Rectal smooth muscle tissue (tissue), 1 donor: Measurements from ENCODE around the gene EBI3.
"Not testable (repeated sequence)": the region's sequence is repeated elsewhere in the genome, so short reads cannot be mapped to it uniquely, and the experiment has no call there.

Experiments
- H3K27ac ChIP-seq: one replicate; pipeline ENCODE4 v1.7.0; 2013; ENCODE audit warnings: low read depth, low read length, inconsistent platforms
- H3K27me3 ChIP-seq: one replicate; pipeline ENCODE4 v1.7.0; 2013; ENCODE audit warnings: low read length; ENCODE audit not compliant: control insufficient read depth, insufficient read depth
- H3K36me3 ChIP-seq: one replicate; pipeline ENCODE4 v1.7.0; 2013; ENCODE audit warnings: low read length; ENCODE audit not compliant: control insufficient read depth, insufficient read depth
- H3K4me1 ChIP-seq: one replicate; pipeline ENCODE4 v1.7.0; 2013; ENCODE audit warnings: low read length; ENCODE audit not compliant: control insufficient read depth, insufficient read depth
- H3K4me3 ChIP-seq: one replicate; pipeline ENCODE4 v1.7.0; 2013; ENCODE audit warnings: low read length
- H3K9ac ChIP-seq: one replicate; pipeline ENCODE4 v1.7.0; 2013; ENCODE audit warnings: low read length

Gene EBI3

DNA sequence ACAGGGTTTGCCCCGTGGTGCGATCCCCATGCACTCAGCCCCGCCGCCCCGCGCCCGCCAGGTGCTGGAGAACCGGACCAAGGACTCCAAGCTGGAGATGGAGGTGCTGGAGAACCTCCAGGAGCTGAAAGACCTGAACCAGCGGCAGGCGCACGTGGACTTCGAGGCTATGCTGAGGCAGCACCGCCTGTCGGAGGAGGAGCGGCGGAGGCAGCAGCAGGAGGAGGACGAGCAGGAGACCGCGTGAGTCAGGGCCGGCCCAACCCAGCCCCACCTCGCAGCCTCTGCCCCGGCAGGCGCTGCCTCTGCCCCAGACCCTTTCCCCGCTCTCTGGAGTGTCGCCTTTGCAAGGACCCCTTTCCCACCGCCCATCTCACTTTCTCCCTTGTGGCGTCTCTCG lies 28.9 kb downstream of the EBI3 start:
- Histone ChIP-seq H3K4me3 (no peak overlapping the region), H3K27ac (no peak overlapping the region), H3K36me3 (peaks cover 40% of the 10 kb centered on the region), H3K4me1 (no peaks in the 10 kb centered on the region), H3K9ac (no peak overlapping the region), H3K27me3 (no peaks in the 10 kb centered on the region)

DNA sequence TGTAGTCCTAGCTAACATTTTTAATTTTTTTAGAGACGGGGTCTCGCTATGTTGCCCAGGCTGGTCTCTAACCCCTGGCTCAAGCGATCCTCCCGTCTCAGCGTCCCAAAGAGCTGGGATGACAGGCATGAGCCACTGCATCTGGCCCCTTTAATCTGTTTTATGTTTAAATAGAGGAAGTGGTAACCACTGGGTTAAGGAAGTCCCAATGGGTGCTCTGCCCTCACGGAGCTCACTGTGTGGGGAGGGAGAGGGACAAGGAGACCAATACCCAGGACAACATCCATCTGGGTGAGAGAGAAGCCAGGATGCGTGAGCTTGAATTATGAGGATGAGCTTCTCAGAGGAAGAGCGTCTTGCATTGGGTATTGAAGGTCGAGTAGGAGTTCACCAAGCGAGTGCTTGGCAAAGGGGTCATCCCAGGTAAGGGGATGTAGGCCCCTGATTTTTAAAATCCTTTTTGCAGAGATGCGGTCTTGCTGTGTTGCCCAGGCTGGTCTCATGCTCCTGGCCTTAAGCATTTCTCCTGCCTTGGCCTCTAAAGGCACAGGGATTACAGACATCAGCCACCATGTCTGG lies 31.4 kb downstream of the EBI3 start:
- no peak overlapping the region for H3K4me3 ChIP-seq
- H3K27ac ChIP-seq, result no peak overlapping the region
- peaks cover 28% of the 10 kb centered on the region for H3K36me3 ChIP-seq
- no peaks in the 10 kb centered on the region for H3K27me3 ChIP-seq
- H3K4me1 ChIP-seq, result no peaks in the 10 kb centered on the region
- H3K9ac ChIP-seq, result no peak overlapping the region

- Histone ChIP-seq H3K27ac (no peak overlapping the region), H3K9ac (no peak overlapping the region), H3K36me3 (peaks cover 23% of the 10 kb centered on the region)
These were observed 35.5 kb downstream of the EBI3 start for GRCh38 chr19:4264812-4265211.

DNA sequence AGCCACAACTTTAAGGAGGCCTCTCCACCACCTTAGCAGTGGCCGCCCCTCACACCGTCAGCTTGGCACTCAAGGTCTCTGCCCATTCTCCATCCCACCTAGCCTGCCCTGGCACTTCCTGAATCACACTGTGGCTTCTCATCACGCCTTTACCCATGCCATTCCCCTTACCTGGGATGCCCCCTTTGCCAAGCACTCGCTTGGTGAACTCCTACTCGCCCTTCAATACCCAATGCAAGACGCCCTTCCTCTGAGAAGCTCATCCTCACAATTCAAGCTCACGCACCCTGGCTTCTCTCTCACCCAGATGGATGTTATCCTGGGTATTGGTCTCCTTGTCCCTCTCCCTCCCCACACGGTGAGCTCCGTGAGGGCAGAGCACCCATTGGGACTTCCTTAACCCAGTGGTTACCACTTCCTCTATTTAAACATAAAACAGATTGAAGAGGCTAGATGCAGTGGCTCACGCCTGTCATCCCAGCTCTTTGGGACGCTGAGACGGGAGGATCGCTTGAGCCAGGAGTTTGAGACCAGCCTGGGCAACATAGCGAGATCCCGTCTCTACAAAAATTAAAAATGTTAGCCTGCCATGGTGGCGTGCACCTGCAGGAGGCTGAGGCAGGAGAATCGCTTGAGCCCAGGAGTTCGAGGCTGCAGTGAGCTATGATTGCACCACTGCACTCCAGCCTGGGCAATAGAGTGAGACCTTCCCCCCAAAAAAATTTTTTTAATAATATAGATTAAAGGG lies 37.1 kb downstream of the EBI3 start:
- no peaks in the 10 kb centered on the region for H3K27me3 ChIP-seq
- H3K4me3 ChIP-seq, result no peak overlapping the region
- no peak overlapping the region for H3K27ac ChIP-seq
- H3K9ac ChIP-seq, result no peak overlapping the region
- no peaks in the 10 kb centered on the region for H3K4me1 ChIP-seq
- H3K36me3 ChIP-seq, result peaks cover 18% of the 10 kb centered on the region

More at GRCh38 chr19:4264812-4265211, 35.5 kb downstream of the EBI3 start:
- Histone ChIP-seq H3K4me3 (no peak overlapping the region), H3K4me1 (no peaks in the 10 kb centered on the region), H3K27me3 (no peaks in the 10 kb centered on the region)

DNA sequence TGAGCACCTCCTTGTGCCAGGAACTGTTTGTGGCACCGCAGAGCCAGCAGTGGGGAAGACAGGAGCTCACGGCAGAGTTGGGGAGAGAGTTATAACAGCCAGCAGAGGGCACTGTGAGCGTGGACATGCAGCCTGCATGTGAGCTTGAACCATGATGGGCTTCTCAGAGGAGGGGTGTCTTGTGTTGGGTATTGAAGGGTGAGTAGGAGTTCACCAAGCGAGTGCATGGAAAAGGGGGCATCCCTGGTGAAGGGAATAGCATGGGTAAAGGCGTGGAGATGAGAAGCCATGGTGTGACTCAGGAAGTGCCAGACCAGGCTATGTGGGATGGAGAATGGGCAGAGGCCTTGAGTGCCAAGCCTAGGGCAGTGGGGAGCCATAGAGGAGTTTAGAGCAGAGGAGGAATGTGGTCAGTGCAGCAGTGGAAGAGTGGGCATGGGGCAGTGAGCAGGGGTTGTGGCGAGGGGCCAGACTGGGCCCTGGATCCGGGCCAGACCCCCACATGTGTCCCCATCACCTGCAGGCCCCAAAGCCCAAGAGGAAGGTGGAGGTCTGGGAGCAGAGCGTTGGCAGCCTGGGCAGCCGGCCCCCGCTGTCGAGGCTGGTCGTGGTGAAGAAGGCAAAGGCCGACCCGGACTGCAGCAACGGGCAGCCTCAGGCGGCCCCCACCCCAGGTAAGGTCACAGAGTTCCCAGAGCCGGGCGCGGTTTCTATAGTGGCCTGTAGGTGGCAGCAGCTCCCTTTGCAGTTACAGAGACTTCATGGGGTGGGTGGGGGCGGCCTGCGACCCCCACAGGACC lies 38.0 kb downstream of the EBI3 start:
- Histone ChIP-seq H3K4me3 (no peak overlapping the region), H3K36me3 (peaks cover 16% of the 10 kb centered on the region), H3K27ac (no peak overlapping the region), H3K9ac (no peak overlapping the region), H3K27me3 (no peaks in the 10 kb centered on the region), H3K4me1 (no peaks in the 10 kb centered on the region)

DNA sequence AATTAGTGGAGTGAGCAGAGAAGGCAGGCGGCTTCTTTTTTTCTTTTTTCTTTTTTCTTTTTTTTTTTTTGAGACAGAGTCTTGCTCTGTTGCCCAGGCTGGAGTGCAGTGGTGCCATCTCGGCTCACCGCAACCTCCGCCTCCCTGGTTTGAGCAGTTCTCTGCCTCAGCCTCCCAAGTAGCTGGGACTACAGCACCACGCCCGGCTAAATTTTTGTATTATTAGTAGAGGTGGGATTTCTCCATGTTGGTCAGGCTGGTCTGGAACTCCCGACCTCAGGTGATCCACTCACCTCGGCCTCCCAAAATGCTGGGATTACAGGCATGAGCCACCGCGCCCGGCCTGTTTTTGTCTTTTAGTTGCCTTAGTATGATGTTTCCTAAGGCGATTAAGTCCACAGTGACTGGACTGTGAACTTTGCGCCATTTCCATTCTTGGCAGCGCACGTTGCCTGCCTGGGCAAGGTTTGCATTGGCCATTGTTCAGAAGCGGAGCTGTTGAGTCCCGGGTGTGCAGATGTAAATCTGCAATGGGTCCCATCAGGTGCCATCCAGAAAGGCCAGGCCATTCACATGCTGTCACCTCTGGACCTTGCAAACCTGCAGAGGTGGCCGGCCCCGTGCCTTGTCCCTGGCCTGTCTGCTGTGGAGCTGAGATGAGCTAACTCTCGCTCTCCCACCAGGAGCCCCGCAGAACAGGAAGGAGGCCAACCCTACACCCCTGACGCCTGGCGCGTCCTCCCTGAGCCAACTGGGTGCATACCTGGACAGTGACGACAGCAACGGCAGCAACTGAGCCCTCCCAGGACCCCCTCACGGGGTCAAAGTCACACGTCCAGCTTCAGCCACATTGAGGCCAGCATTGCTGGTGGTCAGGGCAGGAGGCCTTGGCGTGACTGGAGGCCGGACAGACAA lies 38.8 kb downstream of the EBI3 start:
- Histone ChIP-seq H3K27ac (no peak overlapping the region), H3K36me3 (peaks cover 15% of the 10 kb centered on the region), H3K9ac (no peak overlapping the region), H3K4me1 (no peaks in the 10 kb centered on the region), H3K4me3 (no peak overlapping the region), H3K27me3 (no peaks in the 10 kb centered on the region)

GRCh38 chr19:4268816-4269430 lies 39.6 kb downstream of the EBI3 start:
- H3K9ac ChIP-seq, result no peak overlapping the region
- peaks cover 12% of the 10 kb centered on the region for H3K36me3 ChIP-seq
- H3K4me1 ChIP-seq, result no peaks in the 10 kb centered on the region
- H3K4me3 ChIP-seq, result no peak overlapping the region
- H3K27ac ChIP-seq, result no peak overlapping the region
- H3K27me3 ChIP-seq, result no peaks in the 10 kb centered on the region

DNA sequence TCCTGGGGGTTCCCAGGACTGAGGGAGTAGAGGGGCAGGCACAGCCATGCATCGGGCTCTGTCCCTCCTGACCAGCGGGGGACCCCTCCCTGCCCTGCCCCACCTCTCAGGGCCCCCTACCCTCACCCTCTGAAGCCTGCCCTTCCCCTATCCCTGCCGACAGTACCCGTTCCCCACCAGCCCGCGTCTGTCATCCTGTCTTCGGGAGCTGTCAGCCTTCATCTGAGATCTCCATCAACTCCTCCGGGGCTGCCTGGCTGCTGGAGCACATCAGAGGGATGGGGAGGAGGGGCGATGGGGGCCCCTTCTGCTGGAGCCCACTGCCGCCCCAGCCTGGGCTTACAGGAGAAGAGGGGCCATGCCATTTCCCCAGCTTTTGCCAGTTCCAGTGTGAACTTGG lies 43.6 kb downstream of the EBI3 start:
- H3K9ac ChIP-seq, result no peak overlapping the region
- no peak overlapping the region for H3K4me3 ChIP-seq
- peaks cover 9% of the 10 kb centered on the region for H3K36me3 ChIP-seq
- no peak overlapping the region for H3K27ac ChIP-seq
- peaks cover 1% of the 10 kb centered on the region for H3K27me3 ChIP-seq
- no peaks in the 10 kb centered on the region for H3K4me1 ChIP-seq

DNA sequence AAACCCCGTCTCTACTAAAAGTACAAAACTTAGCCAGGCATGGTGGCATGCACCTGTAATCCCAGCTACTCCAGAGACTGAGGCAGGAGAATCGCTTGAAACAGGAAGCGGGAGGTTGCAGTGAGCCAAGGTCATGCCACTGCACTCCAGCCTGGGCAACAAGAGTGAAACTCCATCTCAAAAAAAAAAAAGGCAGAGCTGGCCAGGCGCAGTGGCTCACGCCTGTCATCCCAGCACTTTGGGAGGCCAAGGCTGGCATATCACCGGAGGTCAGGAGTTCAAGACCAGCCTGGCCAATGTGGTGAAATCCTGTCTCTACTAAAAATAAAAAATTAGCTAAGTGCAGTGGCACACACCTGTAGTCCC lies 45.0 kb downstream of the EBI3 start:
- not testable (repeated sequence) for H3K27me3 ChIP-seq, H3K4me3 ChIP-seq, H3K4me1 ChIP-seq, H3K27ac ChIP-seq, H3K9ac ChIP-seq, H3K36me3 ChIP-seq

DNA sequence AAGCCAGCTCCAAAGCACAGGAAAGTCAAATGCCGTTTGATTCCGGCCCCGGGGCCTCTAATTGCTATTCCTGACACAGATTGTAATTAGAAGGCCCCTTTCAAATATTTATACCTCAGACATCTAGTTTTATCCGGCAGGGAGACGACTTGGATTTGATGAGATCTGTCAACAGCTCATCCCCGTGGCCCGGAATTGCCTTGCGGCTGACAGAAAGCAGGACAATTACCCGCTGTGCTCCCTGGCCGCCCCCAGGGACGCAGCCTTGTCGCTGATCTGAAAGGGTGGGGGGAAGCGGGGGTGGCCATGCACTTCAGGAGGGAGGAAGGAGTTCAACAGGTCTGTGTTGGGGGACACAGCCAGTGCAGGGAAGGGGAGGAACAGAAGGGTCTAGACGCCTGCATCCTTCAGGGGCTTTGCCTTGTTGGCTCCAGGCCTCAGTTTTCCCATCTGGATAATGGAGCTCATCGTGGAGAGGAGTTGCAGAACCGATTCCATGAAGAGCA lies 47.9 kb downstream of the EBI3 start:
- no peak overlapping the region for H3K27ac ChIP-seq
- H3K27me3 ChIP-seq, result peaks cover 23% of the 10 kb centered on the region
- H3K36me3 ChIP-seq, result no peaks in the 10 kb centered on the region
- H3K9ac ChIP-seq, result no peak overlapping the region
- no peak overlapping the region for H3K4me3 ChIP-seq
- H3K4me1 ChIP-seq, result no peaks in the 10 kb centered on the region

DNA sequence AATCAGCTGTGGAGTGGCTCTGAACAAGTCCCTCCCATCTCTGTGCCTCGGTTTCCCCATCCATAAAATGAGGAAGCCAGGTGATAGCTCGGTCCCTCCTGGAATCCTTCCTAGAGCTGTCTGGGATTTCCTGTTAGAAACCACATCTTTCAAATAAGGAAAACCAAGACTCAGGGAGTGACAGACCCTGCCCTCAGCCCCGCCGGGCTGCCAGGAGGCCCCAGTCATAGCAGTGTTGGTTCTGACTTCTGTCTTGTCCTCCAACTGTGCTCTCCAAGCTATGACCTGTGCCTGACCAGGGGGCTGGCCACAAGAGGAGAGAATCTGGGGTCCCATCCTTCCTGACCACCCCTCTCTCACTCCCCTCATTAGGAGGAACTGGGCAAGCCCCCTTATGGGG lies 48.7 kb downstream of the EBI3 start:
- Histone ChIP-seq H3K36me3 (no peaks in the 10 kb centered on the region), H3K27ac (no peak overlapping the region), H3K27me3 (peaks cover 23% of the 10 kb centered on the region), H3K4me3 (no peak overlapping the region), H3K9ac (no peak overlapping the region), H3K4me1 (no peaks in the 10 kb centered on the region)
